ENCODE results near the gene SLC30A10.
"Not testable (repeated sequence)": the region's sequence is repeated elsewhere in the genome, so short reads cannot be mapped to it uniquely, and the experiment has no call there.

The SLC30A10 gene

DNA sequence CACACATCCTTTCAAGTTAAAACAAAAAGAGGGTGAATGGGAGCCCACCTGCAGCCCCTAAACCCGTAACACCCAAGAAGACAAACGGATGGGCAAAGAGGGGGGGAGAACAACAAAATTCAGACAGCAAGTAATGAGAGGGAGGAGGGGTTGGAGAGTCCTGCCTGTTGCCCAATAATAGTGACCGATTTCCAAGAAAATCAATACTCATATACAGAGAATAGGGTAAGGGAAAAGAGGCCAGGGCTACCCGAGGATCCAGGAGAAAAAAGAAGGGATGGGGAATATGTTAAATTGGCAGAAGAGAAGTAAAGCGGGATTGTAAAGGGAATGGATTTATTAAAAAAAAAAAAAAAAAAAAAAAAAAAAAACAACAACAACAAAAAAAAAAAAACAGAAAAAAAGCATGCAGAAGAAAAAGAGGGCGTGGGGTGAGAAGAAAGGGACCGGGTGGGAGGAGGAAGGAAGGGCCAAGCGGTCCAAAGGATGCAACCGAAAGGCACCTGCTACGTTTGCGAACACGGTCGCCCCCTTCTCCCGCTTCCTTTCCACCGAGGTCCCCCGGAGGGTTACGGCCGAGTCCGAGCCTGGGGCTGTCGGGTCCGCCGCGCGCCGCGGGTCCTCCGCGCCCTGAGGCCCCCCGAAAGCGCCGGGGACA lies 930 bp downstream of the SLC30A10 start:
- no peak for DNase-seq

DNA sequence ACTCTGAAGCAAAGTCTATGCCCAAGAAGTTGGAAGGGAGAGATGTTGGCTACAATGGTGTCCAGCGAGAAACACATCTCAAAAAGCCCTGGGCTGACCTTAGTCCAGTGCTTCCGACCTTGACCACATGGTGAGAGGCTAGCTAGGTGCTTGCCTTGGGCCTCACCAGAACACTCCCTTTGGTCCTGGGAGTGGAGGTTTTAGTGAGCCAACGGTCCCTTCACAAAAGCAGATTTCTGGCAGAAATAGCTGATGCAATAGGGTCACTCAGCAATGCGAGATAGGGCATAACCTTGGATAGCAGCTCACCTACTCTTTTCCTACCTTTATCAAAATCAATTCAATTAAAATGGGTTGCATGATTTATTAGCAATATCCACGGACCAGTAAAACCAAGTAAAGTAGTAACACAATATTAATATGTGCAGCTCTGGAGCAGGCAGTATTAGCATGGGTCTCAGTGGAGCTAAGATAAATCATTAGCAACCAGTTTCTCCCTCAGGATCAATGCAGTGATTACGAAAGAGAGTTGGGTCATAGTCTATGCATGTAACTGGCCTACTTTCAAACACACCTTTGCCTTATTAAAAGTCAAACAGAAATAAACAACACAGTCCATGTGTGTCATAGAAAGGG lies 1.9 kb downstream of the SLC30A10 start:
- no peak for DNase-seq

DNA sequence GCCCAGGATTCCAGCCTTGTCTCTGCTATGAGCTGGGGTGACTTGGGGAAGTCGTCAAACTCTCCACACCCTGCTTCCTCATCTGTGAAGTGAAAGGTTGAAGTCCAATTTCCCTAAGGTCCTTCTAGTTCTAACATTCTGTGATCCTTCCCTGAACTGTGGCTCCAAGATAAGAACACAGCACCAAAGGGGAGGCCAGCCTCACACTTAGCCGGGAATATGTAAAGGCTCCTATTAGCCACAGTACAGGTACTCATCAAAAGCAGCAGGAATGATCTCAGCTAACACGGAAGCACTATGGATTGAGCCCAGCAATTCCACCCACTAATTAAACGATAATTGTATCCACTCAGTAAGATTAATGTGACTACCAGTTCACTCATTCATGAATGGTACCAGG lies 4.0 kb downstream of the SLC30A10 start:
- no peak for DNase-seq

DNA sequence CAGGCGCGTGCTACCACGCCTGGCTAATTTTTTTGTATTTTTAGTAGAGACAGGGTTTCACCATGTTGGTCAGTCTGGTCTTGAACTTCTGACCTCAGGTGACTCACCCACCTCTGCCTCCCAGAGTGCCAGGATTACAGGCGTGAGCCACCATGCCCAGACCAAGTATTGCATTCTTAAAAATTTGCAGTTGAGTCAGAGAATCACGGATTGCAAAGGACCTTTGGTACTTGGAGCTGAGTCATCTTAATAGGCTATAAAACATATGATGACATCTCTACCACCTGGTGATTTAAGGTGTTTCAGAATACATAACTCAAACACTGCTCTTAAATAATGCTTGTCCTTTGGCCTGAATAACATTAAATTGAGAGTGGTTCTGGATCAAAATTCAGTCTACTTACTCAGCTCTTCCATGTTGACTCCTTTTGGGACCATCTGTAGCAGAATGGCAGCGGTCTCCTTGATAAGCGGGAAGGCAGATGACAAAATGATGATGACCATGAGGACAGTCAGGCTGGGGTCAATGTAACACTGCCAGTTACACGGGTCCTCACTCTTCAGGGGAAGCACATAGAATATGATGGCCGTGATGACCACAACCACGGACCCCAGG lies 10.4 kb downstream of the SLC30A10 start:
- no peak for DNase-seq

DNA sequence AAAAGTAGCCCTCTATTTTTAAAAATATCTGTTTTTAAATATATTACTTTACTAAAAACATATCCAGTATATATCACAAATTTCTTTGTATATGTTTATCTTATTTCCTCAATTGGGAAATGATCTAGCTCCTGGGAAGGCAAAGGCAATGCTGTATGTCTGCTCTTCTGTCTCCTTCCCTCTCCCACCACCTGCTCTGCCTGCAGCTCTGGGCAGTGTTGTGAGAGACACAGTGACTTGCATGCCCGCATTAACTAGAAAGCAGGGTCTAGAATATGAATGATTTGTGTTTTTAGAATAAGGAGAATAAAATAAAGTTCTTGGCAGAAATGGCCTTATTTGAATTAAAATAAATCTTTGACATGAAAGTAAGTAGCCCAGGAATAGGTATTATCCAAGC lies 11.1 kb downstream of the SLC30A10 start:
- DNase-seq, result no peak

DNA sequence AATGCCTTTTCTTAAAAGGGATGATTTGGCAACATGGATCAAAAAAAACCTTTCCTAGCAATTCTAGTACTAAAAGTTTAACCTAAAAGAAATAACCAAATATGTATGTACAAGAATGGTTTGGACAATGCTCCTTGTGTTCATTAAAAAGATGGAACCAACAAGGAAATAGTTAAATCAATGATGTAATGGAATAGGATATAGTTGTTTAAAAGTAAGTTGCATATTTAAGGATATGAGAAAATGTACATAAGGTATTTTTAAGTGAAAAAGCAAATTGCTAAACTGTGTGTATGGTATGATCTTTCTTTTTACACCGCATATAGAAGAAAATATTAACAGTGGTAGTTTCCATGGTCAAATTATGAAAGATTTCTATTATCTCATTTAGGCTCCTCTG lies 12.1 kb downstream of the SLC30A10 start:
- no peak for DNase-seq

DNA sequence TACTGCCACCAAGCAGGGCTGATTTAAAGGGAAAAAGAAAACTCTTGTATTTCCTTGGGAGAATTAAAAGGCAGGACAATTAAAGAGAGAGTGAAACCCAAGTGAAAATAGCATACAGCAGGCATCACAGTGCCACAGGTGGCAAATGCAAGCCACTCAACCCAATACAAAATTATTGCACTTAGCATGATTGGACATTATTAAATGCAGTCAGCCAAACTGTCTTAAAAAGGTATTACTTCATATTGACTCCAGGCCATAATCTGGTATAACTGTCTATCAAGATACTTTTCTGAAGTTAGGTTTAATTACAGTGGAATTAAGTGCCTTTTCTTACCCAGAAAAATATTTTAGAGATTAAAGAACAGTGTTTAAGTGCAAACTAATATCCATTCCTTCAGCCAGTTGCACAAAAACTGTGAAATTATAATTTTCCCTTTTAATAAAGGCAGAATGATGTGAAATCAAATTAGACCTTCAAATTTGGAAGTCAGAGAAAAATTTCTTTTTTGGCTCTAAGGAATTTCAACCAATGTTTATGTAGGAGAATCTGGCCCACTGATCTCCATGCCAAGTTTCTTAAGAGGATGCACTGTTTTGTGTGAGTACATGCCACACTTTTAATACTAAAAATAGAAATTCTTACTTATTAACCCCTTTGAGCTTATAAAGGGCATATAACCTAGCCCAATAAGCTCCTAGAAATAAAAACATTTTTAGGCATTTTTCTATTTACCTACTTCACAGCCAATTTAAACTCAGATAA lies 15.2 kb downstream of the SLC30A10 start:
- no peak for DNase-seq

DNA sequence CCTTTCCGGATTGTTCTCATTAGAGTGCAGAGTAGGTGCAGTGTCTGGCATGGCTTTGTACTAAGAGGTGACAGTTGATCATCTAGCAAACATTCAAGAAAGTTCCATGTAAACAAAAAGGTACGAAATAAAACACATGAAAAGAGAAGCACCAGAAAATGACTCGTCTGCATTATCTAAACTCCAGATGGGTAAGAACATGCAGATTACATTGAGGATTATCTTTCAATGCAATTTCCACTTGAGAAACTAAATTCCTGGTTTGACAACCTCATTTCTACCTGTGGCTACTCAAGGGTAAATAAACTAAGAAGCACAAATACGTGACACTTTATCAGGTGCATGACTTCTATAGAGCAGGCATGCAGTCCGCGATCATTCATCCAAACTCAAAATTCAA lies 17.6 kb downstream of the SLC30A10 start:
- no peak for DNase-seq

DNA sequence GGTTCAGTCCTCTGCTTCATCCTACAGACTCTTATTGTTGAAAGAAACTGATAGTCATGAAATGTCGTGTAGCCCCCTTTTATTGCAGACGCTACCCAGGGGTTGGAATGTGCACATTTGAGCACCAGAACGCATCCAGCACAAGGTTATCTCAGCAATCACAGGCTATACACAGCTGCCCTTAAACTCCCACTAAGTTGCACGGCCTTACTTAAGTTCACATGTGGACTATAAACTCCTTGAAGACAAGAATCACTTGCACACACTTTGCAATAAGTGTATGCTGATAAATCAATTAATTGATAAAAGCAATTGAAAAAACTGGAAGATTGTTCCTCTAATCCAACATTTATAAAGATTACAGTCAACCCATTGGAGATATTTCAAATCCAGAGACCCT lies 18.9 kb downstream of the SLC30A10 start:
- no peak for DNase-seq

DNA sequence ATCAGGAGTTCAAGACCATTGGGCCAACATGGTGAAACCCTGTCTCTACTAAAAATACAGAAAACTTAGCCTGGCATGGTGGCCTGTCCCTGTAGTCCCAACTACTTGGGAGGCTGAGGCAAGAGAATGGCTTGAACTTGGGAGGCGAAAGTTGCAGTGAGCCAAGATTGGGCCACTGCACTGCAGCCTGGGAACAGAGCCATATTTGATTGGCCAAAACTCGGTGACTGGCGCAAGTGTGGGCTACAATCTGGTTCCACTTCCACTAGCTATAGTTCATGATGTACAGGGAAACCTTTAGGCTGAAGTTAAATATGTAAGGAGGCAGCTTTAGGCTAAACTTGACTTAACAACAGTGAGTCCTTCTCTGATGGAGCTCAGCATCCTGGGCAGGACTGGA lies 20.2 kb downstream of the SLC30A10 start:
- no peak for DNase-seq

DNA sequence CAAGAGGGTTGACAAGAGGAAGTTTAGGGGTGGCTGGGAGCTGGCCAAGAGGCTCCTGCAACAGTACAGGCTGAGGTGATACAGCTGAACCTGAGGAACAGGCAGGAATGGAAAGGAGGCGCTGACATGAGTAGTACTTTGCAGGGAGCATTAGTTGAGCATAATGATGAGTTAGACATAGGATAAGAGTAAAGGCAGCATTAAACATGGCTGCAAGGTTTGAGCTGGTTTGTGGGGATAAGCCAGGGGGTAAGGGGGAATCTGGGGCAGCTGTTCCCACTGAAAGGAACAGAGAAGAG lies 20.6 kb downstream of the SLC30A10 start:
- DNase-seq, result no peak

DNA sequence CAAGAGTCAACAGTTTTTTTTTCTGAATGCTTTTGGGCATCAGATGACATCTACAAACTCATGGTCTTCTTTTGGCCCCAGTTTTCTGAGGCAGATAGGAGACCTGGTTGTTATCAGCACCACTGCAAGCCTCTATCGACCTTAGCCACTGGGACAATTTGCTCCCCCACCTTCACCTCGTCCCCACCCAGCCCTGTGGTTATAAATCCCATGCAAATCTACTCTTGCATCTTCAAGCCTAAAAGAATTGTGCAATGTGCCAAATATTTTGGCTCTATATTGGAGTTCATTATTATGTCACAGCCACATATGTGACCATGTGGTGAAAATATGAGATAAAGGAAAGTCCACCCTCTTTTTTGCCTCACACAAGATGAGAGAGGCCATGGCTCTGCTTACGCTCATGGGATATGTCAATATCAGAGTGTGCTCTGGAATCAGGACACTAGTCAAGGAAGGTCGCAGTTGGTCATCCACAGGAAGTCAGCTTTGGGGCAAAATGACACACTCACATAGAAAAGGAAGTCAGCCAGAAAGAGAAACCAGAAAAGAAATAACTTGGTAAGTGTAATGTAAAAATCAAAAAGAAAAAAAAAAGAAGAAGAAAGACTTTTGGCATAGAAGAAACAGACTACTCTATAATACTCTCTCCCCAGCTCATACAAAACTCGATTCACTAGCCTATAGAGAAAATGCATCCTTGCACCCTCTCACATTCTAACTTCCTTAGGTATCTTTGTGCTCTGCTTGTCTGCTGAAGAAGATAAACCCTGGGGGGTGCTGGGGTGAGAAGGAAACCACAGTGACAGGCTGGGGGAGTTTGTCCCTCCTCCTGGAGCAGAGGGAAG lies 21.2 kb downstream of the SLC30A10 start:
- no peak for DNase-seq

DNA sequence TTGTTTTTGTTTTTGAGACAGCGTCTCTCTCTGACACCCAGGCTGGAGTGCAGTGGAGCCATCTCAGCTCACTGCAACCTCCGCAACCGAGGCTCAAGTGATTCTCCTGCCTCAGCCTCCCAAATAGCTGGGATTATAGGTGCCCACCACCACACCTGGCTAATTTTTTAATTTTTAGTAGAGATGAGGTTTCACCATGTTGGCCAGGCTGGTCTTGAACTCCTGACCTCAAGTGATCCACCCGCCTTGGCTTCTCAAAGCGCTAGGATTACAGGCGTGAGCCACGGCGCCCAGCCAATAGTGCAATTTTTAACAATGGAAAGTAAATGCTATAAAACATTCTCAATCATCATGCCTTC lies 21.8 kb downstream of the SLC30A10 start:
- not testable (repeated sequence) for DNase-seq

DNA sequence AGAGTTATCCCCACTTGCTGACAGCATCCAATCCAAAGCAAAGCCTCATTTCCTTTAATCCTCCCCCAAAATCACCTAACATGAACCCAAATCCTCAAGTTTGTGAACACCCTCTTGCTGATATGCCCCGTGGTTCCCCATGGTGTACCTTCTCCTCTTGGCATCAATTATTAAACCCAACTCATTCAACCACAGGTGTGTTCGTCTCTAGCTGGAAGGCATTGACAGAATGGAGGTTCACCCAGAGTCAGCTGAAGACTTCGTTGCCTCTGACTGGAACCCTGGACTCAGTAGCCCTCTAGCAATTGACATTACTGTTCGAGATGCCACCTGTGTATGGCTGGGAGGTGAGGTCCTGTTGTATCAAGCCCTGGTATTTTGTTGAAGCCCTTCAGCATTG lies 22.8 kb downstream of the SLC30A10 start:
- no peak for DNase-seq

DNA sequence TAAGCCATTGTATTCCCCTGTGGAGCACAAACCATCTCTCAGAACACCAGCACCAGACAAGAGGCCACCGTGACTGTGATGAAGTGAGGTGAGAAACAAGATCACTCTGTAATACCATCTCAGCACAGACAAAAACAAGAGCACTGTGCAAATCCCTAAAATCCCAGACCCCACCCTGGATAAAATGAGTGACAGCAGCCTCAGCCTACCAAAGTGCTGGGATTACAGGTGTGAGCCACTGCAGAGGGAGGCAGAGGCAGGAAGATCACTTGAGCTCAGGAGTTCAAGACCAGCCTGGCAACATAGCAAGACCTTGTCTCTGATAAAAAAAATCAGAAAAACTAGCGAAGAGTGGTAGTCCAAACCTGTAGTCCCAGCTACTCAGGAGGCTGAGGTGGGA lies 23.4 kb downstream of the SLC30A10 start:
- DNase-seq, result no peak

DNA sequence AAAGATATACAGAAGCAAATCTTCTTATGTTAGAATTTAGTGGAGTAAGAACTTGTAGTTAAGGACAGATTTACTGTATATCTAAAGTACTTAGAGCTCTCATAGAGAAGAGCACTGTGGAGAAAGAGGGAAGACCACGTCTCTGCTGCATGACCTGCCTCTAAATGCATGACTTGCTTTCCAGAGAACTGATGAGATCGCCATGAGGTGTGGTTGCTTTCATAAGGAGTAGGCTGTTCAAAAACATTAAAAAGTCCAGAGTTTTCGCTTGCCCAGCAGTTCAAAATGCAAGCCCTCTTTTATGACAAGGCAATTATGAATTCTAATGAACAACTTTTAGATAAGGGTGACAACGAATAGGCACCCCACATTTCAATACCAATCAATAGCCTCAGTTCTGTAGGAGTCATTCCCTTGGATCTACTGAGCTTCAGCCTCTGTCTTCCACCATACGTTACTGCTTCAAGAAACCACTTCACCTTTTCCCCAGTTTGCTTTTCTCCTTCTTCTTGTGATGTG lies 24.9 kb downstream of the SLC30A10 start:
- DNase-seq, result no peak

DNA sequence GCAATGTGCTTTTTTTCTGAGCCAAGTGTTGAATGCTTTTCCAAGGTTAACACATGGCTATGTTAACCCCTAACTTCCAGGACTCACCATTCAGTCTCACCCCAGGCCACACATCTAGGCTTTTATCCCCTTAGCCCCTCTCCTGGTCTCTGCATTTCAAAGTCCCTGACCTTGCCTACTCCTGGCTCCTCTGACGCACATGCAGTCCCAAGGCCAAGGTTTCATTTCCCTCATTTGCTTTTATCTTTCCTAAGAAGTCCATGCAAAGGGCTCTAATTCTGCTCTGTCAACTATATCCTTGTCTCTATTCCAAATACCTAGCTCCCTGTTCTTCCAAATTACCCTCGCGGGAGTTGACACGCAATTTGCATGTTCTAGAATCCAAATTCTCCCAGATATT lies 25.4 kb downstream of the SLC30A10 start:
- DNase-seq, result no peak

DNA sequence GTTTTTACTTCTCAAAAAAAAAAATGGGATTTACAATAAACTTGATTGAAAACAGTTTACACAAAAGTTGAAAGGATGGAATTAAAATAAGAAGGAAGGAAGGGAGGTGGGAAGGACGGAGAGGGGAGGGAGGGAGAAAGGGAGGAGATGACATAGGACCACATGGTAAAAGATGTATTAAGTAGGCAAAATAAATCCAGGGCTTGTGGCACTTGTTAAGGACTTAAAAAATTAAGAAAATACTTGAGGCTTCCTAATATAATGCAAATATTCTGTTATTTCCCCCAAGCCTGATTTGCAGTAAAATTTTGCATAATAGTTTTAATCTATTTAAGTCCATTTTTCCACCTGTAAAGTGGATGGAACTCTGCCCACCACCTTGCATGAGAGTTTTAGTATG lies 27.5 kb downstream of the SLC30A10 start:
- no peak for DNase-seq

DNA sequence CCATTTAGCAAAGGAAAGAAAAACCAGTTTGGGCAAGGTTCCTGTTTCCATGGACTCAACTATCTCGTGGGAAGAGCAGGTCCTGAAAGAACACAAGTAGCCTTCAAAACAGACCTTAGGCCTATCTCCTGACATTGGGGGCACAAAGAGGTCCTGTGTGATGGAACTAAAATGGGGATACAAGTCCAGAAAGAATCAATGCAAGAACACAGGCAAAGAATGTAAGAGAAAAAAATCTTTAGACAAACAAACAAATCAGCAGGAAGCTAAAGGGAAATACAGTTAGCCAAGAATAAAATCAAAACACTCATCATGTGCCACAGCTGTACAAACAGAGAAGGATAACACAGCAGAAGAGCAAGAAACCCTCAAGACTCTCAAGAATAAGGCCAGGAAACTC lies 28.2 kb downstream of the SLC30A10 start:
- DNase-seq, result no peak

DNA sequence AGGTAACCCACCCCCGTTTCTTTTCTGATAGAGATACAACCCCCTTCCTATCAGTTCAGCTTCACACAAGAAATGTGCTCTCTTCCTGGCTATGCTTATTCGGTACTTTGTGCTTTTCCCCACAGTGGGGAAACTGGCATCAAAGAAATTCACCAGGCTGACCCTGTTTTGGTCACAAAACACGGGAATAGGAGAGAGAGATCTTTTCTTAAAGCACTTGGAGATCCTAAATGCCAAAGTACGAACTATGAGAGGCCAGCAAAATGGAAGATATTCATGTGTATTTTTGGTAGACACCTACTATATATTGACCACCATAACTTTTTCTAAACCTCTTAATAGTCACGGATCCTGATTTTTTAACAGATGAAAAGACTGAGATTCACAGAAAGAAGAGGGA lies 30.0 kb downstream of the SLC30A10 start:
- DNase-seq, result no peak

DNA sequence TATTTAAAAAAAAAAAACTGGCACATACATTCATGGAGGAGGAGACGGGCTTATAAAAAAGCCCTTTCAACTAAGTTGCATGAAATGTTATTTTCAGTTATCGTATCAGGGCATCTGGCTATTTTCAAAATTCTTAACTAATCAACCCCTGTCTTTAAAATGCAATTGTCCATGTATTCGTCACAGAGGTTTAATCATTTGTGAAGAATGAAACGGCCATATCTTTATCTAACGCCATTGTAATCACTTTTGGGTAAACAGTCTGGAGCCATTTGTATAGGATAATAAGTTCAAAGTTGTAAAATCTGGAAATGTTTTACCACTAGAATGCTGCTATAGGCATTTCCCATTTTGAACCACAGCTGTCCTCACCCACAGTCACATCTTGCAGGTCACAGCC lies 30.4 kb downstream of the SLC30A10 start:
- no peak for DNase-seq

DNA sequence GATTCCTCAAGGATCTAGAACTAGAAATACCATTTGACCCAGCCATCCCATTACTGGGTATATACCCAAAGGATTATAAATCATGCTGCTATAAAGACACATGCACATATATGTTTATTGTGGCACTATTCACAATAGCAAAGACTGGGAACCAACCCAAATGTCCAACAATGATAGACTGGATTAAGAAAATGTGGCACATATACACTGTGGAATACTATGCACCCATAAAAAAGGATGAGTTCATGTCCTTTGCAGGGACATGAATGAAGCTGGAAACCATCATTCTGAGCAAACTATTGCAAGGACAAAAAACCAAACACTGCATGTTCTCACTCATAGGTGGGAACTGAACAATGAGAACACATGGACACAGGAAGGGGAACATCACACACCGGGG lies 36.1 kb downstream of the SLC30A10 start:
- DNase-seq, result not testable (repeated sequence)

DNA sequence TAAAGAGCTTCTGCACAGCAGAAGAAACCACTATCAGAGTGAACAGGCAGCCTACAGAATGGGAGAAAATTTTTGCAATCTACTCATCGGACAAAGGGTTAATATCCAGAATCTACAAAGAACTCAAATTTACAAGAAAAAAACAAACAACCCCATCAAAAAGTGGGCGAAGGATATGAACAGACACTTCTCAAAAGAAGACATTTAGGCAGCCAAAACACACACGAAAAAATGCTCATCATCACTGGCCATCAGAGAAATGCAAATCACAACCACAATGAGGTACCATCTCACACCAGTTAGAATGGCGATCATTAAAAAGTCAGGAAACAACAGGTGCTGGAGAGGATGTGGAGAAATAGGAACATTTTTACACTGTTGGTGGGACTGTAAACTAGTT lies 36.5 kb downstream of the SLC30A10 start:
- not testable (repeated sequence) for DNase-seq
